Measurements from ENCODE around the gene ZNF536. TPM values are rescaled to one million over a fixed set of nuclear protein-coding genes. Genes with fewer than 3 reads are reported as not detected.

ZNF536 gene
- total and polyA plus RNA-seq, 10 of the 15 experiments (the other 5 are each of a cell fraction or from before 2014, with no cell fraction given) = not detected

DNA sequence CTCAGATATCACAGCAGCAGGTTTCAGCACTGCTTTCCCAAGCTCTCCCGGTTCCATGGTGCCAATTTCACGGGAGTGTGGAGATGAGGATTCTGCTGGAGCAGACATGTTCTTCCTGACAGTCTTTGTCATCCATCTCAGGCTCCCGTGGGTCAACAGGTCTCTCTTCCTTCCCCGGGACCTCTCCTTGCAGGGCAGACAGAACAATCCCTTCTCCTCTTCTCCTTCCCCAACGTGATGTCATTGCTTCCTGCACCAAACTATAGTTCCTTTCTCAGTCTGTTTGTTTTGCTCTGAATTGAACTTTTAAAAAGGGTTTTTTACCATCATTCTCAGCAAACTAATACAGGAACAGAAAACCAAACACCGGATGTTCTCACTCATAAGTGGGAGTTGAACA lies 107.9 kb downstream of the ZNF536 start (continued):
- no peak for TF ChIP-seq FOXM1 (IDR thresholded peaks at IDR 0.05; ENCODE audit: low read depth, low read length)
- no peak for TF ChIP-seq SREBF2 (IDR thresholded peaks at IDR 0.05; ENCODE audit: low read length)
- TF ChIP-seq SUPT20H (IDR thresholded peaks at IDR 0.05; ENCODE audit: borderline replicate concordance, control insufficient read depth, low read depth, low read length) = no peak
- TF ChIP-seq CBX5 (IDR thresholded peaks at IDR 0.05; ENCODE audit: low read depth) = no peak
- TF ChIP-seq BRCA1 (IDR thresholded peaks at IDR 0.05; ENCODE audit: low read depth, low read length) = no peak
- no peak for TF ChIP-seq NRF1 (conservative IDR thresholded peaks at IDR 0.05; ENCODE audit: low read depth, low read length)

DNA sequence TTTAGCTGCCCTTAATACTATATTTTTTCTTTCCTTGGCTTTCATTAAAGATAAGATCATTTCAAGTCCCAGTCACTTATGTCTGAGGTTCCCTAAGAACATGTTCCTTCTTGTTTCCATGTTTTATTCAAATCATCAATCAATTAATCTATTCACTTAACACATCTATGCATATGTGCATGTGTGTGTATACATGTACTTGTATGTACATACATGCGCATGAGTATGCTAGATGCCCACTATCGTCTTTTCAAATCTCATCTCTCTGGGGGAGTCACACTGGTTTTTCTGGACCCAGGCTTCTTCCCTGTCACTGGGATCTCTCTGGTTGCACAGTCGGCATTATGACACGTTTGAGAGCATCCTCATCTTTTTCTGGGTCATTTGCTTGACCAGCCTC lies 108.9 kb downstream of the ZNF536 start:
- FAIRE-seq (no peak), DNase-seq (ENCODE audit: low read depth, low spot score) (no peak), ATAC-seq (no peak)
- CTCF ChIA-PET = no interaction called here
- SMC1A ChIA-PET (ENCODE audit: uncharacterized antibody, unreplicated experiment) = interaction anchor here (0.6 kb wide), 1 partner anchor 1852 kb away, joined by 3 read pairs; no protein-coding TSS in a partner anchor
- H3K4me2 ChIP-seq (ENCODE audit: control insufficient read depth, insufficient read depth) = no peak overlapping the region
- H3K36me3 ChIP-seq (ENCODE audit: control insufficient read depth in 2 of 2, insufficient read depth in 2 of 2, low read length in 1 of 2) = no peaks in the 10 kb centered on the region
- in situ Hi-C loops (cut with MboI) (no loop called here), intact Hi-C loops (cut with micrococcal nuclease; ENCODE audit: unreplicated experiment) (no loop called here)
- H3K4me1 ChIP-seq (ENCODE audit: control insufficient read depth, insufficient read depth, low read length) = no peaks in the 10 kb centered on the region
- POLR2A ChIA-PET = no interaction called here
- no peak overlapping the region for H3K27ac ChIP-seq (ENCODE audit: control insufficient read depth, insufficient read depth)
- RAD21 ChIA-PET (ENCODE audit: unreplicated experiment) = no interaction called here
- H3K27me3 ChIP-seq (replicated peaks in 1 of 2; ENCODE audit: control insufficient read depth in 2 of 2, insufficient read depth in 2 of 2, low read length in 1 of 2) = no peaks in the 10 kb centered on the region
- H3K79me2 ChIP-seq (ENCODE audit: control insufficient read depth, insufficient read depth, low read length) = no peaks in the 10 kb centered on the region
- H3K4me3 ChIP-seq = no peak overlapping the region
- no peak overlapping the region for H3K9ac ChIP-seq (ENCODE audit: control insufficient read depth, insufficient read depth, low read length)
- H3K9me3 ChIP-seq (replicated peaks; ENCODE audit: control insufficient read depth, insufficient read depth, low read length) = no peaks in the 10 kb centered on the region; the same call in 2 of the 3 replicates
- H4K20me1 ChIP-seq (ENCODE audit: control insufficient read depth, insufficient read depth) = no peaks in the 10 kb centered on the region
- BruUV-seq (replicated peaks) = no TSS peak
- H2AFZ ChIP-seq (ENCODE audit: control insufficient read depth, low read depth, low read length) = no peak overlapping the region
- TF ChIP-seq ZBTB40 (IDR thresholded peaks at IDR 0.05; ENCODE audit: borderline replicate concordance) = no peak
- TF ChIP-seq, protein P1, sequence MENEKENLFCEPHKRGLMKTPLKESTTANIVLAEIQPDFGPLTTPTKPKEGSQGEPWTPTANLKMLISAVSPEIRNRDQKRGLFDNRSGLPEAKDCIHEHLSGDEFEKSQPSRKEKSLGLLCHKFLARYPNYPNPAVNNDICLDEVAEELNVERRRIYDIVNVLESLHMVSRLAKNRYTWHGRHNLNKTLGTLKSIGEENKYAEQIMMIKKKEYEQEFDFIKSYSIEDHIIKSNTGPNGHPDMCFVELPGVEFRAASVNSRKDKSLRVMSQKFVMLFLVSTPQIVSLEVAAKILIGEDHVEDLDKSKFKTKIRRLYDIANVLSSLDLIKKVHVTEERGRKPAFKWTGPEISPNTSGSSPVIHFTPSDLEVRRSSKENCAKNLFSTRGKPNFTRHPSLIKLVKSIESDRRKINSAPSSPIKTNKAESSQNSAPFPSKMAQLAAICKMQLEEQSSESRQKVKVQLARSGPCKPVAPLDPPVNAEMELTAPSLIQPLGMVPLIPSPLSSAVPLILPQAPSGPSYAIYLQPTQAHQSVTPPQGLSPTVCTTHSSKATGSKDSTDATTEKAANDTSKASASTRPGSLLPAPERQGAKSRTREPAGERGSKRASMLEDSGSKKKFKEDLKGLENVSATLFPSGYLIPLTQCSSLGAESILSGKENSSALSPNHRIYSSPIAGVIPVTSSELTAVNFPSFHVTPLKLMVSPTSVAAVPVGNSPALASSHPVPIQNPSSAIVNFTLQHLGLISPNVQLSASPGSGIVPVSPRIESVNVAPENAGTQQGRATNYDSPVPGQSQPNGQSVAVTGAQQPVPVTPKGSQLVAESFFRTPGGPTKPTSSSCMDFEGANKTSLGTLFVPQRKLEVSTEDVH (IDR thresholded peaks at IDR 0.05; ENCODE audit: low read depth, partially characterized antibody) = no peak
- no peak for TF ChIP-seq SRF (IDR thresholded peaks at IDR 0.05; ENCODE audit: low read depth in 2 of 2, low read length in 2 of 2)
- TF ChIP-seq RELB (IDR thresholded peaks at IDR 0.05; ENCODE audit: low read depth) = no peak
- TF ChIP-seq SREBF2 (IDR thresholded peaks at IDR 0.05; ENCODE audit: low read length) = no peak
- WGBS (ENCODE audit: insufficient coverage, insufficient replicate concordance, low lambda C conversion rate, missing lambda C conversion rate) = 48% methylated on average over 4 of the region's 4 CpGs
